ENCODE results near the gene MAST4.

- no peak for TF ChIP-seq CTCF (IDR thresholded peaks at IDR 0.05; ENCODE audit: low read depth, low read length, missing input control)
- no peak for TF ChIP-seq RAD21 (IDR thresholded peaks at IDR 0.05)
- no peak for TF ChIP-seq TAF1 (conservative IDR thresholded peaks at IDR 0.05)
- no peak for TF ChIP-seq EGR1 (IDR thresholded peaks at IDR 0.05; ENCODE audit: low read depth in 2 of 2)
- TF ChIP-seq GABPA (IDR thresholded peaks at IDR 0.05 in 1 of 2, conservative IDR thresholded peaks at IDR 0.05 in 1 of 2): no peak
- TF ChIP-seq ZBTB33 (IDR thresholded peaks at IDR 0.05): no peak
Measured at GRCh38 chr5:67012171-67012570, 416.0 kb downstream of the MAST4 start.

Measured in liver (tissue), 3 donors.